Mesenchymal stem cell (in vitro differentiated cells and primary cell): ENCODE data around the gene NBEAL1. TPM values are rescaled to one million over a fixed set of nuclear protein-coding genes. Genes with fewer than 3 reads are reported as not detected.
"Not testable (repeated sequence)": the region's sequence is repeated elsewhere in the genome, so short reads cannot be mapped to it uniquely, and the experiment has no call there.

Source experiments
- DNase-seq: peaks from one replicate; pipeline ENCODE4 v3.0.0-alpha.2; 2013
- H2AFZ ChIP-seq: one replicate; pipeline ENCODE4 v1.6.1; 2013; ENCODE audit warnings: low read depth, mild to moderate bottlenecking, control low read depth, inconsistent platforms, low read length, moderate library complexity
- H2AK5ac ChIP-seq: 2 replicates; pipeline ENCODE4 v1.6.1; 2013; ENCODE audit warnings: low read length, moderate library complexity, mild to moderate bottlenecking, inconsistent platforms; ENCODE audit not compliant: severe bottlenecking
- H2BK120ac ChIP-seq: one replicate; pipeline ENCODE4 v1.6.1; 2013; ENCODE audit warnings: low read depth, mild to moderate bottlenecking, inconsistent platforms, low read length, moderate library complexity
- H2BK12ac ChIP-seq, 2 experiments: one replicate each; pipeline ENCODE4 v1.6.1; 2013; ENCODE audit warnings: inconsistent platforms in 2 of 2, low read length in 2 of 2, mild to moderate bottlenecking in 2 of 2, moderate library complexity in 2 of 2, control low read depth in 1 of 2
- H2BK15ac ChIP-seq: one replicate; pipeline ENCODE4 v1.6.1; 2013; ENCODE audit warnings: mild to moderate bottlenecking, low read depth, inconsistent platforms; ENCODE audit not compliant: poor library complexity, severe bottlenecking
- H2BK5ac ChIP-seq: 2 replicates; pipeline ENCODE4 v1.6.1; 2013; ENCODE audit warnings: low read depth, mild to moderate bottlenecking, low read length, control low read depth, inconsistent platforms; ENCODE audit not compliant: poor library complexity, severe bottlenecking
- H3K14ac ChIP-seq, 2 experiments: one replicate each; pipeline ENCODE4 v1.6.1; 2013; ENCODE audit warnings: inconsistent platforms in 2 of 2, low read length in 2 of 2, control low read depth in 1 of 2, mild to moderate bottlenecking in 1 of 2, moderate library complexity in 1 of 2
- H3K18ac ChIP-seq, 2 experiments: one replicate each; pipeline ENCODE4 v1.6.1; 2013; ENCODE audit warnings: inconsistent platforms in 2 of 2, low read length in 2 of 2, control low read depth in 1 of 2, low read depth in 1 of 2, mild to moderate bottlenecking in 1 of 2
- H3K23ac ChIP-seq, 2 experiments: one replicate each; pipeline ENCODE4 v1.6.1; 2013; ENCODE audit warnings: inconsistent platforms in 2 of 2, low read length in 2 of 2, mild to moderate bottlenecking in 2 of 2, moderate library complexity in 2 of 2, control low read depth in 1 of 2
- H3K27ac ChIP-seq: 2 replicates; pipeline ENCODE4 v1.5.1; 2013; ENCODE audit warnings: mild to moderate bottlenecking, moderate library complexity, low read length, control low read depth, inconsistent platforms; ENCODE audit not compliant: poor library complexity, severe bottlenecking
- H3K27me3 ChIP-seq, 2 experiments: 2 replicates each; pipeline versions ENCODE4 v1.6.1 to v1.7.0; 2013; ENCODE audit warnings: low read length in 2 of 2, mild to moderate bottlenecking in 2 of 2, moderate library complexity in 2 of 2, control low read depth in 1 of 2, inconsistent platforms in 1 of 2; ENCODE audit not compliant: control insufficient read depth in 1 of 2, insufficient read depth in 1 of 2
- H3K36me3 ChIP-seq, 2 experiments: 2 replicates each; pipeline versions ENCODE4 v1.6.1 to v1.7.0; 2013; ENCODE audit warnings: low read length in 2 of 2, control low read depth in 1 of 2, inconsistent platforms in 1 of 2, low read depth in 1 of 2, mild to moderate bottlenecking in 1 of 2; ENCODE audit not compliant: insufficient read depth in 2 of 2, control insufficient read depth in 1 of 2
- H3K4ac ChIP-seq, 2 experiments: one replicate each; pipeline ENCODE4 v1.6.1; 2013; ENCODE audit warnings: inconsistent platforms in 2 of 2, low read length in 2 of 2, mild to moderate bottlenecking in 2 of 2, moderate library complexity in 2 of 2, control low read depth in 1 of 2, low read depth in 1 of 2
- H3K4me1 ChIP-seq: 2 replicates; pipeline ENCODE4 v1.6.1; 2013; ENCODE audit warnings: low read depth, low read length, control low read depth; ENCODE audit not compliant: control insufficient read depth, insufficient read depth
- H3K4me2 ChIP-seq: 2 replicates; pipeline ENCODE4 v1.6.1; 2013; ENCODE audit warnings: low read length, mild to moderate bottlenecking, inconsistent platforms; ENCODE audit not compliant: poor library complexity, severe bottlenecking
- H3K4me3 ChIP-seq, 2 experiments: 2 replicates each; pipeline versions ENCODE4 v1.5.1 to v1.7.0; 2013; ENCODE audit warnings: low read length in 2 of 2, mild to moderate bottlenecking in 2 of 2, control low read depth in 1 of 2, low read depth in 1 of 2; ENCODE audit not compliant: insufficient read depth in 1 of 2
- H3K79me1 ChIP-seq: replicated peaks from 2 replicates; pipeline ENCODE4 v1.6.1; 2013; ENCODE audit warnings: mild to moderate bottlenecking, control low read depth, low read length, inconsistent platforms; ENCODE audit not compliant: poor library complexity, severe bottlenecking
- H3K9ac ChIP-seq: 2 replicates; pipeline ENCODE4 v1.7.0; 2013; ENCODE audit warnings: mild to moderate bottlenecking, low read length, moderate library complexity
- H3K9me3 ChIP-seq: 2 replicates; pipeline ENCODE4 v1.7.0; 2013; ENCODE audit warnings: mild to moderate bottlenecking, low read length; ENCODE audit not compliant: control insufficient read depth
- H4K8ac ChIP-seq: one replicate; pipeline ENCODE4 v1.6.1; 2013; ENCODE audit warnings: inconsistent platforms, mild to moderate bottlenecking, low read length, moderate library complexity
- H4K91ac ChIP-seq: one replicate; pipeline ENCODE4 v1.6.1; 2013; ENCODE audit warnings: mild to moderate bottlenecking, low read length, inconsistent platforms
- WGBS: methylation state at CpG from one replicate; pipeline ENCODE4 v1.1.7; 2013; ENCODE audit warnings: mixed read lengths; 5-methylcytosine and 5-hydroxymethylcytosine counted together
- polyA plus RNA-seq, 2 experiments: library from polyadenylated mRNA; stranded (reverse); fragments of 200-250 nt; gene quantifications; one replicate each; pipeline ENCODE4 v1.2.3, GENCODE V29; 2013

The NBEAL1 gene
- polyA plus RNA-seq (2013, experiment 1 of 2) = 13.0 TPM
- 13.4 TPM for polyA plus RNA-seq (2013, experiment 2 of 2)

DNA sequence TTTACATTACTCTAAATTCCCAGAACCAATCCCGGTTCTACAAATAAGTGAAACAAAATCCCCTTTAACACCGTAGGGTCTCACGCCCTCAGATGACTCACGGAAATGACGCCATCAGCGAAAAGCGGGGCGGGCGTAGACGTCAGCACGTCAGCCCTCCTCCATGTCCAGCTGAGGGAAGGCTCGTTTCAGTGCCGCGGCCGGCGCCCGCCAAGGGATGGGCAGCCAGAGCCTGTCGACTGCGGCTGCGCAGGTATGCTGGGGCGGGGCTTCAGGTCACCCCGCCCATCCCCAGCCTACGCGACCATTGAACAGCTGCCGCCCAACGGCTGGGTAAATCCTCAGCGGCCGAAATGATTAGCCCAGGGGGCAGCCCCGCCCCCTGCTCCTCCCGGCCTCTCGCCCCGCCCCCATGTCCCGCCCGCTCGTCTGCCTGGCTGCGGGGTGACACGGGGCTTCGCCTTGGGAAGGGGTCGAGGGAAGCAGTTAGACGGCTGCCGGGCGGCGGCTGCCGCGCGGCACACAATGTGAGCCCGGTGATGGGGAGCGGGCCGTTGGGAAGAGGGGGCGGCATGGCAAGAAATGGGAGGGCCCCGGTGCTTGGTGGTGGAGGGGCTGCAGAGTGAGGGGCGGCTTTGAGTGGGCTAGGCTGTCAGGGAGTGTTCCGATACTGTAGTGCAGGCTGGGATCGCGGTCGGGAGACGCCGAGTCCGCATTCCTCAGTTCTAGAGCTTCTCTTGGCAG lies at the start of gene NBEAL1:
TSS of gene NBEAL1 (plus strand) at position 420 of the 744 bp plus-strand sequence. CDS start 1,510 bp downstream, outside the sequence.
- H3K4me2 ChIP-seq = peak within 1 kb of the TSS; percentile 89
- peak within 1 kb of the TSS; percentile 67 to 88 for H3K18ac ChIP-seq
- H3K9me3 ChIP-seq = no peaks in the 10 kb centered on the region
- H2BK5ac ChIP-seq = no peak within 1 kb of the TSS
- H3K4ac ChIP-seq = peak within 1 kb of the TSS; percentile 80 to 98
- H2AK5ac ChIP-seq = peak within 1 kb of the TSS; percentile 14
- H3K27ac ChIP-seq = peak within 1 kb of the TSS; percentile 89
- H2AFZ ChIP-seq = no peak within 1 kb of the TSS
- H3K79me1 ChIP-seq = no peaks in the 10 kb centered on the region
- no peak within 1 kb of the TSS for H3K23ac ChIP-seq
- peak within 1 kb of the TSS; percentile 98 for H3K9ac ChIP-seq
- H3K4me1 ChIP-seq = no peaks in the 10 kb centered on the region
- peak within 1 kb of the TSS; percentile 79 for H2BK120ac ChIP-seq
- no peaks in the 10 kb centered on the region for H3K27me3 ChIP-seq
- H4K8ac ChIP-seq = peak within 1 kb of the TSS; percentile 95
- DNase-seq = peak; percentile 99
- peak within 1 kb of the TSS; percentile 77 to 97 for H3K4me3 ChIP-seq
- H3K36me3 ChIP-seq = peaks cover 0 to 4% of the 10 kb centered on the region in 2 experiments
- H3K14ac ChIP-seq = peak within 1 kb of the TSS; percentile 25 to 39
- WGBS = under 1% methylated on average over 59 of the region's 59 CpGs
- H2BK12ac ChIP-seq = peak within 1 kb of the TSS in 1 of 2 experiments; percentile 54
- H2BK15ac ChIP-seq = peak within 1 kb of the TSS; percentile 83
- peak within 1 kb of the TSS; percentile 80 for H4K91ac ChIP-seq

- H3K14ac ChIP-seq = no peak overlapping the region
- H3K18ac ChIP-seq = peak overlapping the region in 1 of 2 experiments; percentile 62
These were observed 48.7 kb upstream of the NBEAL1 start for GRCh38 chr2:202965810-202966460.

GRCh38 chr2:202969404-202969803 lies 45.3 kb upstream of the NBEAL1 start:
- not testable (repeated sequence) for H3K9me3 ChIP-seq, H2BK12ac ChIP-seq, H3K4me2 ChIP-seq, DNase-seq, H3K23ac ChIP-seq, H3K14ac ChIP-seq, H3K79me1 ChIP-seq, H3K9ac ChIP-seq, H2AK5ac ChIP-seq, H3K4me1 ChIP-seq, H3K18ac ChIP-seq, H2AFZ ChIP-seq, H3K27ac ChIP-seq, H4K91ac ChIP-seq, H2BK5ac ChIP-seq, H2BK15ac ChIP-seq, H3K4me3 ChIP-seq, H4K8ac ChIP-seq, H2BK120ac ChIP-seq, H3K27me3 ChIP-seq, H3K4ac ChIP-seq
- no CpG with 5 or more reads among the region's 2 CpGs for WGBS
- H3K36me3 ChIP-seq = peaks cover 0 to 22% of the 10 kb centered on the region in 2 experiments

More at GRCh38 chr2:202965810-202966460, 48.7 kb upstream of the NBEAL1 start:
- Histone ChIP-seq H3K9me3 (no peaks in the 10 kb centered on the region), H4K91ac (no peak overlapping the region), H3K23ac (no peak overlapping the region), H3K9ac (peak overlapping the region; percentile 33), H3K4me2 (no peak overlapping the region), H2AFZ (no peak overlapping the region), H3K4me3 (no peak overlapping the region), H3K27ac (peak overlapping the region; percentile 74), H3K36me3 (peaks cover 0 to 16% of the 10 kb centered on the region in 2 experiments), H3K4ac (no peak overlapping the region), H2BK5ac (no peak overlapping the region), H3K79me1 (no peaks in the 10 kb centered on the region), H3K4me1 (peaks cover 2% of the 10 kb centered on the region), H4K8ac (no peak overlapping the region), H2BK12ac (no peak overlapping the region), H3K27me3 (no peaks in the 10 kb centered on the region), H2BK15ac (no peak overlapping the region), H2AK5ac (no peak overlapping the region), H2BK120ac (no peak overlapping the region)
- DNase-seq = peak; percentile 90
- 6% methylated on average over 4 of the region's 5 CpGs for WGBS

DNA sequence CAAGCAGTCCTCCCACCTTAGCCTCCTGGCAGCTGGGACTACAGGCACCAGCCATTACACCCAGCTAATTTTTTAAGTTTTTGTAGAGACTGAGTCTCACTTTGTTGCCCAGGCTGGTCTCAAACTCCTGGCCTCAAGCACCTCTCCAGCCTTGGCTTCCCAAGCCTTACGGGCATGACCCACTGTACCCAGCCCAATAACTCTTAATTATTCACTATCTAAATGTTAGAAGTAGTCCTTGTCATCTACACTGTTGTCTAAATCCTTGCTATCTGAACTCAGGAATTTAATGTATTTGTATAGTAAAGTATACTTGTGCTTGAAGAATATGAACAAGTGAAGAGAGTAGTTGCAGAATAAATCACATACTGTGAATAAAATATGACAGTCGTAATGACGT lies 37.9 kb upstream of the NBEAL1 start:
- no peaks in the 10 kb centered on the region for H3K9me3 ChIP-seq
- H3K4me1 ChIP-seq = no peaks in the 10 kb centered on the region
- no peak overlapping the region for H3K23ac ChIP-seq
- no peak overlapping the region for H4K91ac ChIP-seq
- no peak overlapping the region for H3K4me2 ChIP-seq
- no peak overlapping the region for H3K14ac ChIP-seq
- no CpG with 5 or more reads among the region's 3 CpGs for WGBS
- H3K9ac ChIP-seq = no peak overlapping the region
- H2AFZ ChIP-seq = no peak overlapping the region
- H4K8ac ChIP-seq = no peak overlapping the region
- H2BK15ac ChIP-seq = no peak overlapping the region
- H3K4me3 ChIP-seq = no peak overlapping the region
- no peak overlapping the region for H2BK5ac ChIP-seq
- no peak overlapping the region for H2AK5ac ChIP-seq
- no peak overlapping the region for H2BK120ac ChIP-seq
- DNase-seq = no peak
- H3K36me3 ChIP-seq = peaks cover 2 to 50% of the 10 kb centered on the region in 2 experiments
- no peak overlapping the region for H2BK12ac ChIP-seq
- no peaks in the 10 kb centered on the region for H3K27me3 ChIP-seq
- no peak overlapping the region for H3K18ac ChIP-seq
- H3K27ac ChIP-seq = no peak overlapping the region
- H3K79me1 ChIP-seq = no peaks in the 10 kb centered on the region
- no peak overlapping the region for H3K4ac ChIP-seq
